Activated CD8-positive, alpha-beta memory T cell treated with anti-CD3 and anti-CD28 coated beads, Interleukin-2, amount 50 U/mL, for 48 hours (primary cell): ENCODE data around the gene PNMA5.

Source experiments
- DNase-seq: peaks from one replicate; pipeline ENCODE4 v3.0.0-alpha.2; 2020

The PNMA5 gene

GRCh38 chrX:152958524-152959465 is 35.1 kb downstream of the PNMA5 start:
- DNase-seq, result peak; percentile 96

GRCh38 chrX:152958047-152958446 is 35.9 kb downstream of the PNMA5 start:
- DNase-seq, result no peak

- DNase-seq, result no peak
Measured at GRCh38 chrX:152950786-152951185, 43.1 kb downstream of the PNMA5 start.

GRCh38 chrX:152949114-152949513 is 44.8 kb downstream of the PNMA5 start:
- no peak for DNase-seq

- no peak for DNase-seq
Measured at GRCh38 chrX:152946681-152947080, 47.2 kb downstream of the PNMA5 start.

- DNase-seq, result no peak
Measured at GRCh38 chrX:152945021-152945979, 48.6 kb downstream of the PNMA5 start.

GRCh38 chrX:152943826-152944225 is 50.1 kb downstream of the PNMA5 start:
- DNase-seq, result no peak

GRCh38 chrX:152942077-152942442 is 51.9 kb downstream of the PNMA5 start:
- DNase-seq, result no peak

GRCh38 chrX:152941328-152942076 is 52.4 kb downstream of the PNMA5 start:
- DNase-seq, result peak; percentile 93
